Measurements from ENCODE around the gene GLE1. TPM values are rescaled to one million over a fixed set of nuclear protein-coding genes. Genes with fewer than 3 reads are reported as not detected.
A peak's percentile ranks its signal among the peaks of the same experiment; 100 is the strongest.

Gene GLE1
- 10 to 100 TPM; 15.6 to 21.7 TPM for total RNA-seq

DNA sequence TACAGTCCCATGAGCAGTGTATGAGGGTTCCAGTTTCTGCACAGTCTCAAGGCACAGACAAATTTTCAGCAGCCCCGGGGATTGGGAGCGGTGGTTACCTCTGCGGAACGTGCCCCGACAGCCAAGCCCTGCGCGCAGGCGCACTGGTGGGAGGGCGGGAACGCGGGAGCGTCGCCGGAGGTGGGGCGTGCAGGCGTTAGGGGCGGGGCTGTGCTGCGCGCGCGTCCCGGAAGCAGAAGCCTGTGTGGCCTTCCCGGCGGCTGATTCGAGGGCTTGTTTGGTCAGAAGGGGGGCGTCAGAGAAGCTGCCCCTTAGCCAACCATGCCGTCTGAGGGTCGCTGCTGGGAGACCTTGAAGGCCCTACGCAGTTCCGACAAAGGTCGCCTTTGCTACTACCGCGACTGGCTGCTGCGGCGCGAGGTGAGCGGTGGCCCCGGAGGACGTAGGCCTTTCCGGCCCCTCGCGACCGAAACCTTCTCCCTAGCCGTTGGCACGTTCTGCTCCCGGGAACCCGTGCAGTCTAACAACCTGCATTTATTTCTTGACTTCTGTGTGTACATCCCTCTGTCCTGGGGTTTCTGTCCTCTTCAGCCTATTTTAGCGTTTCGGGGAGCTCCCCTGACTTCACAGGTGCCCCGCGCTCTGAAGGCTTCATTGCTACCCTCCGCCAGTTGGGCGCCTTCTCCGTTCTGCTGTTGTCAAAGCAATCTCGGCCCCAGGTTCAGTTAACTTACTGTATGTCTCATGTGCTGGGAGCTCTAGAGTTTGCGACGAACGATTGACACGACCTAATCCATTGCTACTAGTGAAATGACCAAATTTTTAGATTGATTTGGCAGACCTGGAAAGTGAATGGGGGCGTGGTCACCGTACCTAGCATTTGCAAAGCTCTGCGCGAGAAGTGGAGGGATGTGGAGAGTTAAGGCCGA is at the start of gene GLE1:
GLE1 (plus strand) TSS at position 235 of the 929 bp plus-strand sequence; CDS start at position 322, 87 bp downstream.
- H3K4me3 ChIP-seq, result peak within 1 kb of the TSS; percentile 97
- H3K4me1 ChIP-seq (ENCODE audit: control insufficient read depth in 1 of 2, low read depth in 2 of 2), result peaks cover 41 to 55% of the 10 kb centered on the region in 2 donors
- ATAC-seq (ENCODE audit: insufficient number of reproducible peaks, low FRiP score, low read depth), result peak; percentile 64
- peak within 1 kb of the TSS; percentile 75 to 89 for H3K27ac ChIP-seq
- TF ChIP-seq CTCF (IDR thresholded peaks at IDR 0.05), result no peak
- H3K36me3 ChIP-seq, result peaks cover 10% of the 10 kb centered on the region
- H3K9me3 ChIP-seq, result no peaks in the 10 kb centered on the region
- no peaks in the 10 kb centered on the region for H3K27me3 ChIP-seq (replicated peaks; ENCODE audit: insufficient read depth)
- DNase-seq (ENCODE audit: low spot score), result peak; percentile 73

DNA sequence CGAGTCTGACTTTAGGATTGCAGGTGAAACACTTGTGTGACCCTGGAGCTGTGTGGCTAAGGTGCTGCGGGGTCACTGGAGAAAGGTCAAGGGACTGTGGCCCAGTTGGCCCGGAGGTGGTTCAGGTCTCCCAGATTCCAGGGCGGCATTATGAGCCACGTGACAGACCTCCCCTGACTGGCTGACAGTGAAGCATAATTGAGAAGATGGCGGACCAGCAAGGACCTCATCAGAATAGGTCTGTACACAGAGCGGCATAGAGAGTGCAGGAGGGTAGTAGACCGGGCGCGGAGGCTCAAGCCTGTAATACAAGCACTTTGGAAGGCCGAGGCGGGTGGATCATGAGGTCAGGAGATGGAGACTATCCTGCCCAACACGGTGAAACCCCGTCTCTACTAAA is 49.5 kb upstream of the GLE1 start:
- no peak for TF ChIP-seq CTCF (IDR thresholded peaks at IDR 0.05)
- ATAC-seq (ENCODE audit: insufficient number of reproducible peaks, low FRiP score, low read depth) (no peak), DNase-seq (ENCODE audit: low spot score) (no peak)
- Histone ChIP-seq H3K4me1 (ENCODE audit: control insufficient read depth in 1 of 2, low read depth in 2 of 2) (peaks cover 7 to 8% of the 10 kb centered on the region in 2 donors), H3K4me3 (no peak overlapping the region), H3K27me3 (replicated peaks; ENCODE audit: insufficient read depth) (no peaks in the 10 kb centered on the region), H3K9me3 (no peaks in the 10 kb centered on the region), H3K36me3 (no peaks in the 10 kb centered on the region), H3K27ac (peak overlapping the region in 1 of 2 donors; percentile 89)

DNA sequence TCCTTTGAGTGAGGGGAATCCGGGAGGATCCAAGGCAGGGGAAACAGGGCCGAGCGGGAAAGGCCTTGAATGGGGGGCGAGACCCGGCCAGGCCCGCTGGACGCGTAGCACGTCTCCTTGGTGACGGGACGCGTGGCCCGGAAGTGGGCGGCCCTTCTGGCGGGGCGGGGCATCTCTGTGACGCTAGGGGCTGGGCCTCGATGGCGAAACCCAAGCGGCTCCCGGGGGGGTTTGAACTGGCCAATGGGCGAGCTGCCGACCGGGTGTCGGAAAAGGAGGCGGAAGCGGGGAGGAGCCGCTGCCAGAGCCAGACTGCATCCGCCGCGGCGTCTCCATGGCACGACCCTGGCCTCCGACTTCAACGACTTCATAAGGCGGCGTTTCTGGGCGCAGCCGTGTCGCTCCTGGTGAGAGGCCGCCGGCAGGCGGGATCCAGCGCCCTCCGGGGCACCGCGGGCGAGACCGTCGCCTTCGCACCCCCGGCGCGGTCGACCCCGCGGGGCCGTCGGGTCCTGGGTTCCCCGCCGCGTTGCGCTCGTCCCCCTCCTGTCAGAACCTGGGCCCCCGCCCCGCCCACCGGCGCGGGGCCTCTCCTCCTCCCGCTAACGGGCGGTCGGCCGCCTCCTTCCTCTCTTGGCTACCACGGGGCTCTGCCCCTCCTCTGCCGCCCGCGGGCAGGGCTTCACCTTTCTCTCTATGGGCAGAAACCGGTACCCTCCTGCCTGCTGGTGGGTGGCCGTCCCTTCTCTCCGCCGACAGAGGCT is 48.5 kb upstream of the GLE1 start, which contains the start of gene ODF2:
ODF2 (plus strand) TSS at position 158 of the 764 bp plus-strand sequence; CDS start at position 244, 86 bp downstream.
- Histone ChIP-seq H3K4me1 (ENCODE audit: control insufficient read depth in 1 of 2, low read depth in 2 of 2) (peaks cover 7 to 8% of the 10 kb centered on the region in 2 donors), H3K9me3 (no peaks in the 10 kb centered on the region), H3K27ac (peak within 1 kb of the TSS; percentile 88 to 89), H3K4me3 (peak within 1 kb of the TSS; percentile 95), H3K27me3 (replicated peaks; ENCODE audit: insufficient read depth) (no peaks in the 10 kb centered on the region), H3K36me3 (peaks cover 9% of the 10 kb centered on the region)
- peak; percentile 89 for DNase-seq (ENCODE audit: low spot score)
- TF ChIP-seq CTCF (IDR thresholded peaks at IDR 0.05), result no peak
- peak; percentile 95 for ATAC-seq (ENCODE audit: insufficient number of reproducible peaks, low FRiP score, low read depth)

DNA sequence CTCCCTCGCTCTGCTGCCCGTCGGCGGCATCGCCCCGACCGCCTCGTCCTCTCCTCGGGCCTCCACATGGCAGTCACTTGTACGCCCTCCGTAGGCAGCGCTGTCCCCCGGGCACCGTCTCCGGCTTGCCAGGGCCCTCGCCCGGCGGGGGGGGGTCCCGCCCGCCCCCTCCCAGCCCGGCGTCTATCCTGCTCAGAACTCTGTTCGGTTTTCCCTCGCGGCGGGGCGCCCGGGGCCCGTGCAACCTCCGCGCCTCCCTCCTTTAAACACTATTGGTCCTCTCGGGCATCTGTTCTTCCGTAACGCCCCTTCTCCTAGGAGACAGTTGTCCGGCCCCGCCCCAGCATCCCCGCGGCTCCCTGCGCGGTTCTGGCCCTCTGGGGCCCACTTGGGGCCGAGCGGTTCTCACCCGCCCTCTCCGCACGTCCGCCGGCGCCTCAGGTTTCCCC is 47.9 kb upstream of the GLE1 start:
- peaks cover 7 to 8% of the 10 kb centered on the region in 2 donors for H3K4me1 ChIP-seq (ENCODE audit: control insufficient read depth in 1 of 2, low read depth in 2 of 2)
- H3K9me3 ChIP-seq, result no peaks in the 10 kb centered on the region
- H3K27me3 ChIP-seq (replicated peaks; ENCODE audit: insufficient read depth), result no peaks in the 10 kb centered on the region
- DNase-seq (ENCODE audit: low spot score) (no peak), ATAC-seq (ENCODE audit: insufficient number of reproducible peaks, low FRiP score, low read depth) (peak; percentile 44)
- H3K36me3 ChIP-seq, result peaks cover 12% of the 10 kb centered on the region
- peak overlapping the region; percentile 95 for H3K4me3 ChIP-seq
- H3K27ac ChIP-seq, result peak overlapping the region; percentile 88 to 89
- no peak for TF ChIP-seq CTCF (IDR thresholded peaks at IDR 0.05)

GRCh38 chr9:128457207-128457606 is 47.3 kb upstream of the GLE1 start:
- H3K4me3 ChIP-seq, result peak overlapping the region; percentile 95

More at GRCh38 chr9:128457207-128457606, 47.3 kb upstream of the GLE1 start:
- no peak for ATAC-seq (ENCODE audit: insufficient number of reproducible peaks, low FRiP score, low read depth)
- Histone ChIP-seq H3K4me1 (ENCODE audit: control insufficient read depth in 1 of 2, low read depth in 2 of 2) (peaks cover 7 to 8% of the 10 kb centered on the region in 2 donors), H3K27me3 (replicated peaks; ENCODE audit: insufficient read depth) (no peaks in the 10 kb centered on the region), H3K36me3 (peaks cover 12% of the 10 kb centered on the region), H3K9me3 (no peaks in the 10 kb centered on the region), H3K27ac (no peak overlapping the region)
- no peak for DNase-seq (ENCODE audit: low spot score)
- no peak for TF ChIP-seq CTCF (IDR thresholded peaks at IDR 0.05)

Data from thoracic aorta (tissue), 2 donors.